GM19043 (cell line): Measurements from ENCODE around the gene TACSTD2.
A peak's percentile ranks its signal among the peaks of the same experiment; 100 is the strongest.
"Not testable (repeated sequence)": the region's sequence is repeated elsewhere in the genome, so short reads cannot be mapped to it uniquely, and the experiment has no call there.

ENCODE experiments used
- ATAC-seq: cut with Tn5 transposase; IDR thresholded peaks from one replicate; pipeline ENCODE4 v1.9.1; 2021; ENCODE audit warnings: low read depth; ENCODE audit not compliant: unreplicated experiment

TACSTD2 gene

DNA sequence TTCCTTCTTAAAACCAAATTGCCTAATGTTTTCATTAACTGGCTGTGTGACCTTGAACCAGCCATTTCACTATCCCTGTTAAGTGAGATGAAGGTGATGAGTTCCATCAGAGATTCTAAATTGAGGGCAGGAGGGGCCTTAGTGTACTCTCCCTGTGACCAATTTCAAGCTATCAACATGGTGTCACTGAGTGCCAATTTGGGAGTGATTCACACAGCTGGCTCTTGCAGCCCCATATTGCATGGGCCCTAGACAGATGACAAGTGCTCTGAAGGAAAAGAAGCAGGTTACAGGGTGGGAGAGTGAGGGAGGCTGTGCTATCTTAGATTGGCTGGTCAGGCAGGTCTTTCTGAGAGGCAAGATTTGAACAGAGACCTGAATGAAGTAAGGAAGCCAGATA lies 13.0 kb upstream of the TACSTD2 start:
- ATAC-seq = no peak

DNA sequence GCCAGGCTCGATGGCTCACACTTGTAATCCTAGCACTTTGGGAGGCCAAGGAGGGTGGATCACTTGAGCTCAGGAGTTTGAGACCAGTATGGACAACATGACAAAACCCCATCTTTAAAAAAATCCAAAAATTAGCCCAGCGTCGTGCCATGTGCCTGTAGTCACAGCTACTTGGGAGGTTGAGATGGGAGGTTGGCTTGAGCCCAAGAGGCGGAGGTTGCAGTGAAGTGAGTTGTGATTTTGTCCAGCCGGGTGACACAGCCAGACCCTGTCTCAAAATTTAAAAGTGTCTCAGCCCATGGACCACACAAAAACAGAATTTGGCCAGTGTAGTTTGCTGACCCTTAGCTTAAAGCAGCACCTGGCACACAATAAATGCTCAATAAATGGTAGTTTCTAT lies 11.3 kb upstream of the TACSTD2 start:
- no peak for ATAC-seq

DNA sequence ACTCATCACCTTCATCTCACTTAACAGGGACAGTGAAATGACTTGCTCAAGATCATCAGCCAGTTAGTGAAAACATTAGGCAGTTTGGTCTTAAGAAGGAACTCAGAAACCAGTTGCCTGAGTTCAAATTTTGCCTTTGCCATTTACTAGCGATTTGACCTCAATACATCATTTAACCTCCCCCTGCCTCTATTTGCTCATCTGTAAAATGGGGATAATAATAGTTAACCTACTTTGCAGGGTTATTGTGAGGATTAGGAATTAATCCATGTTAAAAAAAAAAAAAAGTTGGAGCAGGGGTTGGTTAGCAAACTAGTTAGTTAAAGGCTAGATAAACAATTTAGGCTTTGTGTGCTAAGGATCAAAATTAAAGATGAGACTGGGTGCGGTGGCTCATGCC lies 10.6 kb upstream of the TACSTD2 start:
- no peak for ATAC-seq

DNA sequence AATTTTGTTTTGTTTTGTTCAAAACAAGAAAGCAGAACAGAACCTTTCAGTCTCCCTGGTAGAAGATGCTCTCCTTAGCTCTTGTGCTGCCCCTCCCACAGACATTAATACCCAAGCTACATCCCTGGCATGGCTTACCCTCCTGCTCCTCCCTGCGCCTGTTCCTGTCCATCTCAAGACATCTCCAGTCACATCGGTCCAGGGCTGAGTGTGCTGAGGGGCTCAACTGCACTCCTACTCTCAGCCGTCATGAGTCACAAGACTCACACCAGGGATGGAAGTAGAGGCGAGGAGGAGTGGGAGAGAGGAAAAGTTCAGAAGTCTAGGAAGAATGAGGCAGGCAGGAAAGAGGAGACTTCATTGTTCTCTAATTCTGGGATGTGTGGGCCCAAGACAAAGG lies 9.2 kb upstream of the TACSTD2 start:
- no peak for ATAC-seq

DNA sequence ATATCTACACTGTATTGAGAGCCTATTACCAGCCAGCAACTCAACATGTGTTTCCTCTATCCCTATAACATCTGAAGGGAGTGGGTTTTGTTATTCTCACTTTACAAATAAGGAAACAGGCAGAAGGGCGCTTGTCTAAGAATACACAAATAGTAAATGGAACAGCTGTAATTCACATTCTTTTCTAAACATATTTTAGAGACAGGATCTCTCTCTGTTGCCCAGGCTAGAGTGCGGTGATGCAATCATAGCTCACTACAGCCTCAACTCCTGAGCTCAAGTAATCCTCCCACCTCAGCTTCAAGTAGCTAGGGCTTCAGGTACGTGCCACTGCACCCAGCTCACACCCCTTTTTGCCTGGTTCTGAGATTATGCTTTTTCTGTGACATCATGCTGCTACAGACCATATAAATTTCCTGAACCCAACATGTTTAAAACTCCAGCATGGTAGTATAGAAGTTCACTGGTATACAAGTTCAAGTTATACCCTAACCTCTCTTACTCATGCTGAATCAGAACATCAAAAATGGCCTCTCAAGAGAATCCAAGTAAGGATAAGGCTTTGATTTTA lies 8.6 kb upstream of the TACSTD2 start:
- ATAC-seq = no peak

DNA sequence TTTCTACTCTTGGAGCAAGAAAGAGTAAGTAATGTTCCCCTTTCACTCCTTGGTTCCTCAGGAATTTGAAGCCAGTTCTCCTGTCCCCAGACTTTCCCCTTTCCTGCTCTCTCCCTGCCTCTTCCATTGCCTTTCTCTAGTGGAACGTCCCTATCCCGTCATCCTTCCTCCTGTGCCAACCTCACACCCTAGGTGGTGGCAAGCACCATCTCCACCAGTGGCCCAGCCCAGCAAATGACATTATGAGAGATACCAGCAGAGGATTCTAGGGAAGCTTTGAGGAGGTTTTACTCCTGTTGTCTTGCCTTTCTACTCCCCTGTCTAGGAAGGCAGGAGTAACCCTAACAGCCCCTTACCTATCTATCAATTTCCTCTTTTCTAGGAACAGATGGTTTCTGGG lies 8.1 kb upstream of the TACSTD2 start:
- no peak for ATAC-seq

DNA sequence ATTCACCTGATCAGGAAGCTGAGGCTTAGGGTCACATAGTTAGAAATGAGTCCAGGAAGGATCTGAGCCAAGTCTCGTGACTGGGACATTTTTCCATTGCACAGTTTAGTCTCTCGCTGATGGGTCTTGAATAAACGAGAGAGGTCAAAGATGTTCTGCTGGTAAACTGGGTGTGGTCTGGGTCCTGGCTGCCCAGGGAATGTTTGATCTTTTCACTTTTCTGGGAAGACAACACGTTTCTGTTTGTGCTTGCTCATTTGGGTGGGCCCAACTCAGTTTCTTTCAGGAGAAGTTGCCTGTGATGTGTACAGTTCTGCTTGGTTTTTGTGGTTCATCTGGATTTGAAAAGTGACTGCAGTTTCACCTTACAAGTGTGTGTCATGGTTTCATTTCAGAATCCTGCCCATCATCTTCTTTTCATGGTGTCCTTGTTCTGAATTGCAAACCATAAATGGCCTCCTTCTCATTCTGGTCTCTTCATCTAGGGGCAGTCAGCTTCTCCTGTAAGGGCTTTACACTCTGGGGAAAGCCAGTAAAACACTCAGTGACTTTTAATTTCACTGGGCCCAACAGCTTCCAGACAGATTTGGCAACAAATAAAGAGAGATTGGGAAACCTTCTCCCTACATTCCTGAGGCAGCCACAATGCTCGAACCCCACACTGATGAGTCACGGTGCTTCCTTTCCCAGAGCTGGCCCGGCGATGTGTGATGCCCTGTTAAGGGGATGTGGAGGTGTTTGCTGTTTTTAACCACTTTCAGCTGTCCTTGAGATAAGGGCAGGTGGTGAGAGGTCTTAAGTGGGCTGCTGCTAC lies 7.2 kb upstream of the TACSTD2 start:
- ATAC-seq = no peak

DNA sequence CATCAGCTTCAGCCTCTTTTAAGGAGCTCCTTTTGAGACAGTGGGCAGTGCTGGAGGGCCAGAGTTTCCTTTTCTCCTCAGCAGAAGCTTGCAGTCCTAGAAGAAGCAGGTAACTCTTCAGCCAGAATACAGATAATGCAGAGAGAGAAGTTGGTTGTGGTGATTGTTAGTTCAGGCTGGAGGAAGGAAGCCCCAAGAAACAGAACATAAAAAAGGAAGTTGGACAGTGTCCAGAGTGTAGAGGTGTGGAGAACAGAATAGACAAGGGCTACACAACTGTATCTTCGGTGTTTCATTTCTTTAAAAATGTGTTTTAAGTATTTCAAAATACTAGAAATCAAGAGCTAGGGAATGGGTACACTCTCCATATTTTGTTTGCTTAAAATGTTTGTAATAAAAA lies 6.4 kb upstream of the TACSTD2 start:
- ATAC-seq = no peak

DNA sequence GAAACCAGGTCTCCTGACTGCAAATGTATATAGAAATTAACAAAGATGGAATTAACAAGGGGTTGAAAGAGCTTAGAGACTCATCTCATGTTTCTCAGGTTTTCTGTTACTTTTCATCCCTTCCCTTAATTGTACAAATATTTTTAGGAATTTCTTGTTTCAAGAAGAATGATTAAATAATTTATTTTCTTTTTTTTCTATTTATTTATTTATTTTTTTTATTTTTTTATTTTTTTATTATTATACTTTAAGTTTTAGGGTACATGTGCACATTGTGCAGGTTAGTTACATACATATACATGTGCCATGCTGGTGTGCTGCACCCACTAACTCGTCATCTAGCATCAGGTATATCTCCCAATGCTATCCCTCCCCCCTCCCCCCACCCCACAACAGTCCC lies 5.1 kb upstream of the TACSTD2 start:
- not testable (repeated sequence) for ATAC-seq

DNA sequence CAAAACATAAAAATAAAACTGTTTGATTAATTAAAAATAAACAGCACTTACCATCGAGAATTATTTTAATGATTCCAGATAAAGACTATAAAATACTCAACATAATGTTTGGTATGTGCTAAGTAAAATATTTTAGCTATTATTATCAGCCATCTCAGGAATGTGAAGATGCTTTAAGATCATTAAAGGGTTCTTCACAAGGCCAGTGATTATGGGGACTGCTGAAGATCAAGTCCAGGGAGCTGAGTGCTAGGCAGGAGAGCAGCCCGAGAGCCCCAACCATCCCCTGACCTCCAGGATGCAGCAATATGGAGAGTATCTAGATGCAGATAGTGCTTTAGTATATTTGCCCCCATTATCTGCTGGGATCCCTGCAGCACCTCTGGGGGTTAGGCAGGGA lies 4.6 kb upstream of the TACSTD2 start:
- ATAC-seq = no peak

DNA sequence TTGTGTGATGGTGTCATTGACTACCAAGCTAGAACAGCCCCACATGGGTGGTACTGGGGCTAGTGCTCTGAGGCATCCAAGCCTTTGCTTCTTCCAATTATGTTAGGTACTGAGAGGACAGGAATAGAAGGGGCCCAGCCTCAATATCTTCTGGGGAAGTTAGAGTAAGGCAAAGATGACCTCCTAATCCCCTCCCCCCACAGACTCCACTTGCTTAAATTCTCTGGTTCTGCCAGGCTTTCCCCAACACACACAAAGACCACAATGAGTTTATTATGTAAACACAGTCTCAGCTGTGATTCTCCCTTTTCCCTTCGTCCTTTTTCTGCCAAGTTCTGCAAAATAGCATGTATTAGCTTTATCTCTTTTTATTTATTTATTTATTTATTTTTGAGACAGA lies 3.1 kb upstream of the TACSTD2 start:
- ATAC-seq = no peak

DNA sequence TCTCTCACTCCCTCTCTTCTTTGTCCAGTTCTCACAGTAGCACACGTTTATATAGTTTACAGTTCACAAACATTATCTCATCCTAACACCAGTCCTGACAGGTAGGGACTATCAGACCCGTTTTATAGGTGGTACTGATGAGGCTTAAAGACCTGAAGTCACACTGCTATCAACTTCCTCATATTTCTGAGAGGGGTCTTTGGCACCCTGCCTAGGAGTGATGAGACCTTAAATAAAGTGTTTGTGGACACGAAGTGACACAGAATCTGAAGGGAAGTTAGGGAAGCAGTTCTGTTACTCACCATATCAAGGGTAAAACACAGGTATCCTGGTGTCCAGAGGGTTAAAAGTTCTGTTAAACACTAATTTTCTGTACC lies 590 bp upstream of the TACSTD2 start:
- ATAC-seq = no peak

DNA sequence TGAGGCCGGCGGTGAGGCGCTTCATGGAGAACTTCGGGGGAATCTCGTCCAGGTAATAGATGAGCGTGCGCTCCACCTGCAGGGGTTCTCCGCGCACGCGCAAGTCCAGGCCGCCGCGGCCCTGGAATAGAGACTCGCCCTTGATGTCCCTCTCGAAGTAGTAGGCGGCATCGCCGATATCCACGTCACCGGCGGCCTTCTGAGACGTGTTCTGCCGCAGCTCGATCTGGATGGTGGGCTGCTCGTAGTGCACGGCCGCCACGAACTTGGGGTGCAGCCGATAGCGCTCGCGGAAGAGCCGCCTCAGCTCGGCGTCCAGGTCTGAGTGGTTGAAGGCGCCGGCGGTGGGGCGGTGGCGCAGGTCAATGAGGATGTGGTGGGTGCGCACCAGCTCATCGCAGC lies 726 bp downstream of the TACSTD2 start:
- no peak for ATAC-seq

DNA sequence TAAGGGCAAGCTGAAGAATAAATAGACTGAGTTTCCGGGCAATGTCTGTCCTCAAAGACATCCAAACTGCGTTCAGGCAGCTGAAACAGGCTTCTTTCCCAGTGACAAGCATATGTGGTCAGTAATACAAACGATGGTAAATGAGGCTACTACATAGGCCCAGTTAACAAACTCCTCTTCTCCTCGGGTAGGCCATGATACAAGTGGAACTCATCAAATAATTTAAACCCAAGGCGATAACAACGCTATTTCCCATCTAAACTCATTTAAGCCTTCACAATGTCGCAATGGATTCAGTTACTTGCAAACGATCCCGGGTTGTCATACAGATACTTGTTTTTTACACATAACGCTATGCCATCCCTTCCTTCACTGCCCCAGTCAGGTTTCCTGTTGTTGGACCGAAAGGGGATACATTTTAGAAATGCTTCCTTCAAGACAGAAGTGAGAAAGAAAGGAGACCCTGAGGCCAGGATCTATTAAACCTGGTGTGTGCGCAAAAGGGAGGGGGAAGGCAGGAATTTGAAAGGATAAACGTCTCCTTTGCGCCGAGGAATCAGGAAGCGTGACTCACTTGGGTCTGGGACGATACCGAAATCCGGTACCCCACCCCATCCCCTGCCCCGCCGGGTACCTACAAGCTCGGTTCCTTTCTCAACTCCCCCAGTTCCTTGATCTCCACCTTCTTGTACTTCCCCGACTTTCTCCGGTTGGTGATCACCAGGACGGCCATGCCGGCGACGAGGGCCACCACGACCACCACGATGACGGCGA lies 1.3 kb downstream of the TACSTD2 start:
- ATAC-seq = no peak

DNA sequence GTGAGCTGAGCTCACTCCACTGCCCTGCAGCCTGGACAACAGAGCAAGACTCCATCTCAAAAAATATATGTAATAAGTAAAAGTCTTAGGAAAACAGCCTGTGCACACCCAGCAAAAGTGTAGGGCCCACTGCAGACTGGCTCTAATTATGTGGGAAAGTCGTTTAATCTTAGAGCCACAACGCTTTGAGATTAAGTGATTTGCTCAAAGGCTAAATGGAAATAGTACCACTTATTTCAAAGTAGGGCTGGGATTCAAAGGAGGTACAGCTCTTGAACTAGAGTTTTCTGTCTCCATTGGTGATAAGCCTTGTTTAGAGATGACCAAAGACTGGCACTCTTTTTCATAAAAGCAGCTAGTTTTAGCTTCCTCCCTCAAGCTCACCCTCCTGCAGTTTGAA lies 2.2 kb downstream of the TACSTD2 start:
- no peak for ATAC-seq

DNA sequence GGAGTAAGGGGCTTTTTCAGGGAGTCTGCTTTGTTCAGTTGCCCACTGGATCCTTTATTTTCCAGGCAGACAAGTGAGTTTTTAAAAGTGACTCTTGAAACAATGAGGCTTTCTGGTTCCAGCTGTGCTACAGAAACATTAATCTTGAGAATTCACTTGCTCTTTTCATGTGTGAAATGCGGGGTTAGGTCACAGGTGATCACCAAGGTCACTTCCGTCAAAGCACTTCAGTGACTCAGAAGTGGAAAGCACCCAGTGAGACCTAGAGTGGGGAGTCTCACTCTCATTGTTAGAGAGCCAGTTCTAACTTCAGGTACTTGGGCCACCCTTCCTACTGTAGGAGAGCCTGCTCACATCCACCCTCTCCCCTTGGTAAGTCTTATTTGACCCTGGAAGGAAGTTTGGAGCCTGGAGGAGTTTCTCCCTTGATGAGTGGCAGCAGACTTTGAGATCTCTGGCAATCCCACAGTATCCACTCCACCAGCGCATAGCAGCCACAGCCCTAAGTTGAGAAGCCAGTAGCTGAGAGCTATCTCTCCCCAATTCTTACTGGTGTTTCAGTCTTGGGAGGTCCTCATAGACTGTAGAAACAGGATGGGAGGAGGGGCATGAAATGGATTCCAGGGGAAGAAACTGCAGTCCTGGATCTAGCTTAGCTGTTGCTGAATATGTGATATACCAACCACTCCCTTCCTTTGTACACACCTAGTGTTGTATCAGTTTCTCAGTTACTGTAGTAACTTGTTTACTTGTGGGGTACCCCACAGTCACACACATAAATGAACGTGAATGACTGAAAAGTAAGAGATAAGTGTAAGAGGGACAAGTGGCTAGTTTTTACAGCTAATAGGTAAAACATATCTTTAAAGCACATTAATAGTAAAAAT lies 3.1 kb downstream of the TACSTD2 start:
- peak; percentile 96 for ATAC-seq

DNA sequence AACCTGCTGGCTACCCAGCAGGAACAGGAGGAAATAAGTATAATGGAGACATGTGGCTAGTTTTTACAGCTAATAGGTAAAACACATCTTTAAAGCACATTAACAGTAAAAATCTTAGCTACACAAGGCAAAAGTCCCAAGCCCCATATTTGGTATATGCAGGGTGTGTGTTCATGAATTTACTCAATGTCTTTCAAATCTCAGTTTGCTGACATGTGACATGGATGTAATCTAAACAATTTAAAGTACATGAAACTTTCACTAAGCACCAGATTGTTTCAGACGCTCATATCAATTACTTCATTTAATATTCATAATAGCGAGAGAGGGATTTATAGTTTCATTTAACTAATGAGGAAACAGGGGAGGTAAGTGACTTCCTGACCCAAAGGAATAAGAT lies 3.9 kb downstream of the TACSTD2 start:
- ATAC-seq = no peak

DNA sequence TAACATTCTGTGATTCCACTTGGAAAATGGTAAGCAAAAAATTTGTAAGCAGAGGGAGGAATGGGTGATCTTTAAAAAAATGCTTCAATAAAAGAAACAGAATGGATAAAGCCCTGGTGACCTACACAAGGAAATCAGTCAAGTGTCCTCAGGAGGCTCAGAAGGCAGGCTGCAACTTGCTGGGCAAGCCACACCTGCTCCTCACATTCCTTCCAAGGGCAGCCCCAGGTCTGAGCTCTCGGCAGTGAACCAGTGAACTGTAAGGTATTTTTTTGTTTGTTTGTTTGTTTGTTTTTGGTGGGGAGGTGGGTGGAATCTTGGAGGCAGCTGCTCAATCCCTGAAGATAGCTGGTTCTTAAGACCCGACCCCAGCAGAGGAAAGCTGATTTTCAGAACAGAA lies 4.4 kb downstream of the TACSTD2 start:
- no peak for ATAC-seq

DNA sequence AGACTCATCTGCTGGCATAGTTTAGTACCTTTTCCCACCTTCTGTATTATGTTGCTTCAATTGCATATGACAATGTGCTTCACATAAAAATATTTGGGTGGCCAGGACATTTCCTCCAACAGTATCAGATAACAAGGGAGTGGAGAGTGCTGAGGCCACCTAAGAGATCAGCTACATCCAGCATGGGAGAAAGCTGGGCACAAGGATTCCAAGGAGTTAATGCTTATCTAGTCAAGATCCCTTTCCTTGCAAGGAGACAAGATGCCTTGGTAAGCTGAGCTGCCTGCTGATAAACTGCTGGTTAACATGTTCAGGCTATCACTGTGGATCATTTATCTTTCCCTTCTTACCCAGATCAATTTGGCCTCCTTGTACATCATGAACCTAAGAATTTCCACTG lies 5.4 kb downstream of the TACSTD2 start:
- ATAC-seq = no peak

DNA sequence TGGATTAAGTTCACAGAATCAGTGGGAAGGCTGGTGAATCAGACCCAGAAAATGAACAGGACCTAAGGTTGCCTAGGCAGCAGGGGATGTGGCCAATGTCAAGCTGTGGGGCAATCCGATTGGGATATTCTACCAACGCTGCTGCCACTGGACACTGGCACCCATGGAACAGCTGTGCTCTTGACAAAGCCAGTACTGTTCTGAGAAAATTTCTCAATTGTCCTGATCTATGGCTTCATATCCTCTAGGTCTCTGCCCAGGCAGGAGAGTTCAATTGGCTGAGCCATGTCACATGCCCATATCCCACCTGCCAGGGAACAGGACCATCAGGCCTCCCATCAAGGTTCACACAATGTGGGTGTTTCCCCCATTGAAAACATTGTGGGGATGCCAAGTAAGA lies 6.2 kb downstream of the TACSTD2 start:
- no peak for ATAC-seq

DNA sequence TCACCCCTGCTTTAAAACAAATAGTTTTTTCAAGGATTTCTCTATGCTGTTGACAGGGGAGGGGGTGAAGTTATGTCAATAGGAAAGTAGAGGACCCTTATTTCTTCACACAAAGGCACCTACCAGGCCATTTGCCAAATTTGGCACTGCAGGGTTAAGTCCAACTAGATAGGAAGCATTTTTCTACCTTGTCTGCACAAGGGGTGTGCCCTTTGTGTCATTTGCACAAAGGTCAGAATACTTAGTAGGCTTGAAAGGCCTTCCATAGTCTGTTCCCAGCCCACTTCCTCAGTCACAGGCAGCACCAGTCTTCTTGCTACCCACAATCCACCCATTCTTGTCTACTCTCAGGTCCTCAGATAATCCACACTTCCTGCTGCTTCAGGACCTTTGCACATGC lies 7.0 kb downstream of the TACSTD2 start:
- ATAC-seq = no peak
